Measurements from ENCODE around the gene SLC9A8.
"Not testable (repeated sequence)": the region's sequence is repeated elsewhere in the genome, so short reads cannot be mapped to it uniquely, and the experiment has no call there.

SLC9A8 gene

DNA sequence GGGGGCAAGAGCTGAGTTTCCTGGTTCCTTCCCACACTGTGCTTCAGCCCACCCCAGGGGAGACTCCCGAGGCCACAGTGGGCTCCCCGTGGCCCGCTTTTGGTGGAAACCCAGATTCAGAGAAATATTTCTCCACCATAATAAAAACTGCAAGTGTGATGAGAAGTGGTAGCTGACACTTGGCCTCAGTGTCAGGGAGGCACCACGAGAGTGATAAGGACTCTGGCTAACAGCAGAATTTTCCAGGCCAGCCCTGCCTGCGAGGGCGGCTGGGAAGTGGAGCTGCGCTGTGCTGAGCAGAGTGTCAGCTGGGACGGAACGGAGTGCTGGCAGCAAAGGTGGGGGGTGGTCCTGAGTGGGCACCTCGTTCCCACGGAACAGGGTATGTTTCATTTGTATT is 80.2 kb downstream of the SLC9A8 start:
- Histone ChIP-seq H3K4me1 (ENCODE audit: control insufficient read depth, insufficient read depth, low read length) (no peaks in the 10 kb centered on the region), H3K9me3 (ENCODE audit: control insufficient read depth, insufficient read depth, low read depth, low read length) (no peaks in the 10 kb centered on the region), H3K4me3 (ENCODE audit: low read depth, low read length) (no peak overlapping the region), H3K36me3 (ENCODE audit: control insufficient read depth in 2 of 2, insufficient read depth in 1 of 2, low read length in 2 of 2) (peaks cover 0 to 9% of the 10 kb centered on the region in 2 experiments; a peak in 1 of 3 replicates), H3K27ac (ENCODE audit: extremely low read depth, low read depth, low read length) (no peak overlapping the region)
- CTCF ChIA-PET, result interaction anchor here (0.7 to 1.8 kb wide), 3 partner anchors 11 to 351 kb away, joined by 4 to 6 read pairs (median 4); no protein-coding TSS in a partner anchor
- TF ChIP-seq, protein P1, sequence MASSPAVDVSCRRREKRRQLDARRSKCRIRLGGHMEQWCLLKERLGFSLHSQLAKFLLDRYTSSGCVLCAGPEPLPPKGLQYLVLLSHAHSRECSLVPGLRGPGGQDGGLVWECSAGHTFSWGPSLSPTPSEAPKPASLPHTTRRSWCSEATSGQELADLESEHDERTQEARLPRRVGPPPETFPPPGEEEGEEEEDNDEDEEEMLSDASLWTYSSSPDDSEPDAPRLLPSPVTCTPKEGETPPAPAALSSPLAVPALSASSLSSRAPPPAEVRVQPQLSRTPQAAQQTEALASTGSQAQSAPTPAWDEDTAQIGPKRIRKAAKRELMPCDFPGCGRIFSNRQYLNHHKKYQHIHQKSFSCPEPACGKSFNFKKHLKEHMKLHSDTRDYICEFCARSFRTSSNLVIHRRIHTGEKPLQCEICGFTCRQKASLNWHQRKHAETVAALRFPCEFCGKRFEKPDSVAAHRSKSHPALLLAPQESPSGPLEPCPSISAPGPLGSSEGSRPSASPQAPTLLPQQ (tag by site-specific recombination; IDR thresholded peaks at IDR 0.05), result no peak
- POLR2A ChIA-PET, result no interaction called here

DNA sequence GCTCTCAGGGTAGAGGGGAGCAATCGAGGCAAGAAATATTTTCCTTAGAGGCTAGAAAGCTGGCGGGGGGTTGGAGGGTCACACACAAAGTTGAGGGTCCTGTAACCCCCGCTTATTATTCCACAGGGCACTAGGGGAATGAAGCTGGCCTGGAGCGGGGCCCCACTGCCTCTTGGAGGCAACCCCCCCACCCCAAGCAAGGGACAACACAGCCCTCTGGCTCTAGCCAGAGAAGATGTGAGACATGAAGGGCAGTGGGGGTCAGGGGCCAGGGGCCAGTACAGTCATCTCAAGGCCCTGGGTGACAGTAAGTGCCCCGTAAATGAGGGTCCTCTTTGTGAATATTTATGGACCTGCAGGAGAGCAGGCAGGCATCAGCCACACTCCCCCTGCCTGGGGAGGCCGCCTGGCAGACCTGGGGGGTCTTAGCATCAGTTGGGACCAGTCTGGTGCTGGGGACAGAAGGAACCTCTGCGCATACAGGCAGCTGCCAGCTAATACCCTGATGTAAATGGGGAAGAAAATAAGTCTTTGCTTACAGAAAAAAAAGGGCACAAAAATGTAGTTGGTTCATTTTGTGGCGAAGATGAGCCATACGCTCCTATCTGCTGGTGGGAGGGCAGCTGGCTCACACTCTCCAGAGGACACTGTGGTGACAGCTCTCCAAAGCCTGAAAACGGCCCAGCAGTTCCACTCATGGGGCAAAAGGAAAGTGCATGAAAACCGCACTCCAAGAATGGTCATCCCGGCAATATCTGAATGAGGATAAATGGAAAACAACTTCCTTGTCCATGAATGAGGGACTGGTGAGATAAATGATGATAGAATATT is 80.8 kb downstream of the SLC9A8 start:
- ChIA-PET POLR2A (interaction anchor here (0.7 kb wide), 1 partner anchor 200 kb away, joined by 3 read pairs; no protein-coding TSS in a partner anchor), CTCF (interaction anchor here (0.6 to 1.8 kb wide), 4 partner anchors 11 to 352 kb away, joined by 3 to 6 read pairs (median 4); no protein-coding TSS in a partner anchor)
- TF ChIP-seq, protein P2, sequence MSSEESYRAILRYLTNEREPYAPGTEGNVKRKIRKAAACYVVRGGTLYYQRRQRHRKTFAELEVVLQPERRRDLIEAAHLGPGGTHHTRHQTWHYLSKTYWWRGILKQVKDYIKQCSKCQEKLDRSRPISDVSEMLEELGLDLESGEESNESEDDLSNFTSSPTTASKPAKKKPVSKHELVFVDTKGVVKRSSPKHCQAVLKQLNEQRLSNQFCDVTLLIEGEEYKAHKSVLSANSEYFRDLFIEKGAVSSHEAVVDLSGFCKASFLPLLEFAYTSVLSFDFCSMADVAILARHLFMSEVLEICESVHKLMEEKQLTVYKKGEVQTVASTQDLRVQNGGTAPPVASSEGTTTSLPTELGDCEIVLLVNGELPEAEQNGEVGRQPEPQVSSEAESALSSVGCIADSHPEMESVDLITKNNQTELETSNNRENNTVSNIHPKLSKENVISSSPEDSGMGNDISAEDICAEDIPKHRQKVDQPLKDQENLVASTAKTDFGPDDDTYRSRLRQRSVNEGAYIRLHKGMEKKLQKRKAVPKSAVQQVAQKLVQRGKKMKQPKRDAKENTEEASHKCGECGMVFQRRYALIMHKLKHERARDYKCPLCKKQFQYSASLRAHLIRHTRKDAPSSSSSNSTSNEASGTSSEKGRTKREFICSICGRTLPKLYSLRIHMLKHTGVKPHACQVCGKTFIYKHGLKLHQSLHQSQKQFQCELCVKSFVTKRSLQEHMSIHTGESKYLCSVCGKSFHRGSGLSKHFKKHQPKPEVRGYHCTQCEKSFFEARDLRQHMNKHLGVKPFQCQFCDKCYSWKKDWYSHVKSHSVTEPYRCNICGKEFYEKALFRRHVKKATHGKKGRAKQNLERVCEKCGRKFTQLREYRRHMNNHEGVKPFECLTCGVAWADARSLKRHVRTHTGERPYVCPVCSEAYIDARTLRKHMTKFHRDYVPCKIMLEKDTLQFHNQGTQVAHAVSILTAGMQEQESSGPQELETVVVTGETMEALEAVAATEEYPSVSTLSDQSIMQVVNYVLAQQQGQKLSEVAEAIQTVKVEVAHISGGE (tag by site-specific recombination; conservative IDR thresholded peaks at IDR 0.05; ENCODE audit: low read depth), result no peak
- TF ChIP-seq GLIS2 (tag by site-specific recombination; IDR thresholded peaks at IDR 0.05), result 0 out of 2 replicates have a peak, but pooled peaks have one; percentile 30
- TF ChIP-seq GLIS1 (tag by site-specific recombination; IDR thresholded peaks at IDR 0.05), result peak; percentile 78
- Histone ChIP-seq H3K4me3 (ENCODE audit: low read depth, low read length) (no peak overlapping the region), H3K4me1 (ENCODE audit: control insufficient read depth, insufficient read depth, low read length) (no peaks in the 10 kb centered on the region), H3K27ac (ENCODE audit: extremely low read depth, low read depth, low read length) (no peak overlapping the region), H3K36me3 (ENCODE audit: control insufficient read depth in 2 of 2, insufficient read depth in 1 of 2, low read length in 2 of 2) (peaks cover 0 to 8% of the 10 kb centered on the region in 2 experiments; a peak in 1 of 3 replicates), H3K9me3 (ENCODE audit: control insufficient read depth, insufficient read depth, low read depth, low read length) (no peaks in the 10 kb centered on the region)

DNA sequence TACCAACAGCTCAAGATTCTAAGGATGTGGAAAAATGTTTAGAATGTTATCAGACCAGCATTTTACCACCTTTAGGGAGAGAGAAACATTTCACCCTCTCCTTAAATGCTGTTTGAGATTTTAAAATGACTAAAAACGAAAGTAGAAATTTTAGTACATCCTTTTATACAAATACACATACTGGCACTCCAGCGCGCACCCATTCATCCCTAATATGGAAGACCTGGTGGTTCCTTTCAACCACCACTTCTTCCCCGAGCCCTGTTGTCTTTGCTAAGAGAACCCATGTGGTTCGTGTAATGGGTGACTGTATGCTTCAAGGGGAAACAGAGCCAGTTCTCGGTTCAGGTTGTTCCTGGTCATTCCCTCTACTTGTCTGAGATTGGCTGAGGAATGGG is 81.4 kb downstream of the SLC9A8 start:
- ChIA-PET POLR2A (interaction anchor here (0.7 kb wide), 1 partner anchor 200 kb away, joined by 3 read pairs; no protein-coding TSS in a partner anchor), CTCF (interaction anchor here (0.6 to 1.8 kb wide), 2 partner anchors 10 to 353 kb away, joined by 3 to 6 read pairs; no protein-coding TSS in a partner anchor)
- Histone ChIP-seq H3K9me3 (ENCODE audit: control insufficient read depth, insufficient read depth, low read depth, low read length) (no peaks in the 10 kb centered on the region), H3K27ac (ENCODE audit: extremely low read depth, low read depth, low read length) (no peak overlapping the region), H3K36me3 (ENCODE audit: control insufficient read depth in 2 of 2, insufficient read depth in 1 of 2, low read length in 2 of 2) (peaks cover 0 to 4% of the 10 kb centered on the region in 2 experiments; a peak in 1 of 3 replicates), H3K4me1 (ENCODE audit: control insufficient read depth, insufficient read depth, low read length) (no peaks in the 10 kb centered on the region), H3K4me3 (ENCODE audit: low read depth, low read length) (no peak overlapping the region)
- TF ChIP-seq ZNF514 (tag by site-specific recombination; IDR thresholded peaks at IDR 0.05) (no peak), ZNF785 (tag by site-specific recombination; IDR thresholded peaks at IDR 0.05) (no peak), KLF8 (tag by site-specific recombination; IDR thresholded peaks at IDR 0.05) (no peak), ZBTB8A (tag by site-specific recombination; IDR thresholded peaks at IDR 0.05) (no peak), ZNF660 (tag by site-specific recombination; IDR thresholded peaks at IDR 0.05) (no peak)
- TF ChIP-seq, protein P3, sequence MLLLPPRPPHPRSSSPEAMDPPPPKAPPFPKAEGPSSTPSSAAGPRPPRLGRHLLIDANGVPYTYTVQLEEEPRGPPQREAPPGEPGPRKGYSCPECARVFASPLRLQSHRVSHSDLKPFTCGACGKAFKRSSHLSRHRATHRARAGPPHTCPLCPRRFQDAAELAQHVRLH (tag by site-specific recombination; IDR thresholded peaks at IDR 0.05), result no peak

DNA sequence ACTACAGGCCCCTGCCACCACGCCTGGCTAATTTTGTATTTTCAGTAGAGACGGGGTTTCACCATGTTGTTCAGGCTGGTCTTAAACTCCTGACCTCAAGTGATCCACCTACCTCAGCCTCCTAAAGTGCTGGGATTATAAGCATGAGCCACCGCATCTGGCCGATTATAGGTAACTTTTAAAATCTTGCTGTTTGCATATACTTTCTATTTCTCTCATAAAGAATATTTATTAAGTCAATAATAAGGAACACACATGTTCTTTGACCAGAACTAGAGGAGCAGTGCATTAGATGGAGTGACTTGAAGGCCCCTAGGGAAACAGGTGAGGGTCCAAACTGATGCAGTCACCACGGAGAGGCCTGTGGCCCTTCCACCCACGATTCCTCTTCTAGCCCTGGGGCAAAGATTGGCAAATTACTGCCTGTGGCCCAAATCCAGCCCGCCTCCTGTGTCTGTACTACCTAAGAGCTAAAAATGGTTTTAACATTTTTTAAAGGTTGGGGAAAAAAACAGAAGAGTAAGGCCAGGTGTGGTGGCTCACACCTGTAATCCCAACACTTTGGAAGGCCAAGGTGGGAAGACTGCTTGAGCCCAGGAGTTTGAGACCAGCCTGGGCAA is 83.0 kb downstream of the SLC9A8 start:
- CTCF ChIA-PET; H3K36me3 ChIP-seq (ENCODE audit: control insufficient read depth in 2 of 2, insufficient read depth in 1 of 2, low read length in 2 of 2); H3K4me1 ChIP-seq (ENCODE audit: control insufficient read depth, insufficient read depth, low read length); H3K4me3 ChIP-seq (ENCODE audit: low read depth, low read length); POLR2A ChIA-PET; H3K9me3 ChIP-seq (ENCODE audit: control insufficient read depth, insufficient read depth, low read depth, low read length); H3K27ac ChIP-seq (ENCODE audit: extremely low read depth, low read depth, low read length): not testable (repeated sequence)

All from HEK293 (cell line).